Left ventricle myocardium superior (tissue), 1 donor: ENCODE data around the gene SLC10A4. TPM values are rescaled to one million over a fixed set of nuclear protein-coding genes. Genes with fewer than 3 reads are reported as not detected.

Experiments
- total RNA-seq: library from RNA; stranded (reverse); fragmentation: NEBNext Ultra II Directional; extraction: Animal tissue kit (Norgen Biotek cat#: 25700); gene quantifications from one replicate; pipeline ENCODE4 v1.2.1, GENCODE V29; 2021
- donor health status: DM: no; HTN: yes; CAD: no; lungs with severe emphysema.

Gene SLC10A4
- total RNA-seq, 1 donor from 2014 or later: not detected

Other genes with a start within 250 kb of the SLC10A4 start
- 2.2 TPM for gene TEC, start 213.5 kb upstream of the SLC10A4 start, total RNA-seq
- 122 TPM for gene SLAIN2, start 141.8 kb upstream of the SLC10A4 start, total RNA-seq
- not detected for gene ZAR1, start 6.9 kb downstream of the SLC10A4 start, total RNA-seq